Measurements from ENCODE around the gene CACNA2D3. TPM values are rescaled to one million over a fixed set of nuclear protein-coding genes. Genes with fewer than 3 reads are reported as not detected.

CACNA2D3 gene
- total RNA-seq, 1 donor from 2014 or later = 0.29 TPM

DNA sequence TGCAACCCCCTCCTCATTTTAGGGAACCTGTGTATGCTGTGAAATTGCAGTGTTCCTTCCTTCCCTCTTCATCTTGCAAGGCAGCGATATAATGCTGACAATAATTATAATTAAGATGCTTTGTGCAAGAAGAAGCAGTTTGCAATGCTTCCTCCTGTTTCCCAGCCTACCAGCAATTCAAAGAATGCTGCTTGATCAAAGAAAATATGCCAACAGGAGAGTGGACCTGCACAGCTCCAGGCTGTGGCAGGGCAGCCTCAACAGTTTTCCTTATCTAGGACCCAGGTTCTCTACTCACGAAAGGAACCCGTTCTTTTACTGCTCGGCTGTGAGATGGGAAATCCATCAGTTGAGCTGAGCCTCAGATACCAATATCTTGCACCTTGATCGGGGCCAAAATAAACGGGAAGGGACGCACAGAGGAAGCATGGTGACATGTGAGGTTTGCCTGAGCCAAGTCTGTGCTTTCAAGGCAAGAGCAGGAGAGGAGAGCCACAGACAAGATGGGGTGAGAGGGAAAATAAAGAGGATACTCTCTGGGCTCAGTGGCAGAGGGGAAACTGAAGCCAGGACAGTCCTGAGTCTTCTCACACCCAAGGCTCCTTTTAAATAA, 828.1 kb downstream of the CACNA2D3 start:
- TF ChIP-seq, protein P1, sequence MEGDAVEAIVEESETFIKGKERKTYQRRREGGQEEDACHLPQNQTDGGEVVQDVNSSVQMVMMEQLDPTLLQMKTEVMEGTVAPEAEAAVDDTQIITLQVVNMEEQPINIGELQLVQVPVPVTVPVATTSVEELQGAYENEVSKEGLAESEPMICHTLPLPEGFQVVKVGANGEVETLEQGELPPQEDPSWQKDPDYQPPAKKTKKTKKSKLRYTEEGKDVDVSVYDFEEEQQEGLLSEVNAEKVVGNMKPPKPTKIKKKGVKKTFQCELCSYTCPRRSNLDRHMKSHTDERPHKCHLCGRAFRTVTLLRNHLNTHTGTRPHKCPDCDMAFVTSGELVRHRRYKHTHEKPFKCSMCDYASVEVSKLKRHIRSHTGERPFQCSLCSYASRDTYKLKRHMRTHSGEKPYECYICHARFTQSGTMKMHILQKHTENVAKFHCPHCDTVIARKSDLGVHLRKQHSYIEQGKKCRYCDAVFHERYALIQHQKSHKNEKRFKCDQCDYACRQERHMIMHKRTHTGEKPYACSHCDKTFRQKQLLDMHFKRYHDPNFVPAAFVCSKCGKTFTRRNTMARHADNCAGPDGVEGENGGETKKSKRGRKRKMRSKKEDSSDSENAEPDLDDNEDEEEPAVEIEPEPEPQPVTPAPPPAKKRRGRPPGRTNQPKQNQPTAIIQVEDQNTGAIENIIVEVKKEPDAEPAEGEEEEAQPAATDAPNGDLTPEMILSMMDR (IDR thresholded peaks at IDR 0.05; ENCODE audit: unreplicated experiment) = no peak
- Mint-ChIP-seq H3K4me1 (ENCODE audit: low read depth) (no peaks in the 10 kb centered on the region), H3K27me3 (peaks cover 11% of the 10 kb centered on the region), H3K36me3 (ENCODE audit: insufficient read depth) (no peaks in the 10 kb centered on the region), H3K9me3 (ENCODE audit: low read depth) (no peaks in the 10 kb centered on the region), H3K27ac (no peak overlapping the region), H3K4me3 (ENCODE audit: low read depth) (no peak overlapping the region)
- no peak for DNase-seq (ENCODE audit: low spot score, unreplicated experiment)

DNA sequence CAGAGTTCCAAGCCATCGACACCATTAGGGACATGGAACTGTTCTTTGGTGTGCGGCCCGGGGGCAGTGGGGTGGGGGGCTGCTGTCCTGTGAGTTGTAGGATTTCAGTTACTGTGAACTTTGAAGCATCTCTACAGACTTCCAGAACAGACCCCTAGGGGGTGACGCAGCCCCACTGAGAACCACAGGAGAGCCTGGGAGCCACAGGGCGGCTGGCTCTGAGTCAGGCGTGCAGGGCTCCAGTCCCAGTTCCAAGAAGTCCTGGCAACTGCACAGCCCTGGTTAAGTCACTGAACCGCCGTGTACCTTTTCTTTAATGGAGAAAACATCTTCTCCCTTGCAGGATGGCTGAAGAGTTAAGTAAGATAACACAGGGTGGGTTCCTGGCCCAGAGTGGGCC, 829.1 kb downstream of the CACNA2D3 start:
- Mint-ChIP-seq H3K9me3 (ENCODE audit: low read depth) (no peaks in the 10 kb centered on the region), H3K36me3 (ENCODE audit: insufficient read depth) (no peaks in the 10 kb centered on the region), H3K27me3 (peaks cover 13% of the 10 kb centered on the region), H3K4me1 (ENCODE audit: low read depth) (no peaks in the 10 kb centered on the region), H3K27ac (no peak overlapping the region), H3K4me3 (ENCODE audit: low read depth) (no peak overlapping the region)
- TF ChIP-seq, protein P1 (IDR thresholded peaks at IDR 0.05; ENCODE audit: unreplicated experiment) = peak; percentile 74
- DNase-seq (ENCODE audit: low spot score, unreplicated experiment) = peak; percentile 47

DNA sequence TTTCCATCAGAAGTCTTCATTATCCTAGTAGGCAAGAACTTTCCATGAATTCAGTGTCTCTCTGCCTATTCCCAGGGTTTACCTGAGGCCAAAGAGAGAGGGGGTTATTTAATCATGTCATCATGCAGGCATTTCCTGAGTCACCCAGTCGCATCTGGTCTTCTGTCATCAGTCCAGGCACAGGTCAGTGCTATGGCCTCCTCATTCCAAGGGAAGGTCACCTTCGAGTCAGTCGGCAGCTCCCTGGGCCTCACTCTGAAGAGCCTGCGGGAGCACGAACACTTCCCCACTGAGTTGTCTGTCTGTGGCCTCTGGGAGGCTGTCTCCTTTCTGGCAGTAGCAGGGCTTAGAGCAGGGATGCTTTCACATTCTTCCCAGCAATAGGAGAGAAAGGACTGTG, 831.7 kb downstream of the CACNA2D3 start:
- TF ChIP-seq, protein P1 (IDR thresholded peaks at IDR 0.05; ENCODE audit: unreplicated experiment) = no peak
- DNase-seq (ENCODE audit: low spot score, unreplicated experiment) = no peak
- Mint-ChIP-seq H3K27ac (peak overlapping the region; percentile 33), H3K4me1 (ENCODE audit: low read depth) (no peaks in the 10 kb centered on the region), H3K4me3 (ENCODE audit: low read depth) (no peak overlapping the region), H3K36me3 (ENCODE audit: insufficient read depth) (no peaks in the 10 kb centered on the region), H3K27me3 (peaks cover 15% of the 10 kb centered on the region), H3K9me3 (ENCODE audit: low read depth) (no peaks in the 10 kb centered on the region)

DNA sequence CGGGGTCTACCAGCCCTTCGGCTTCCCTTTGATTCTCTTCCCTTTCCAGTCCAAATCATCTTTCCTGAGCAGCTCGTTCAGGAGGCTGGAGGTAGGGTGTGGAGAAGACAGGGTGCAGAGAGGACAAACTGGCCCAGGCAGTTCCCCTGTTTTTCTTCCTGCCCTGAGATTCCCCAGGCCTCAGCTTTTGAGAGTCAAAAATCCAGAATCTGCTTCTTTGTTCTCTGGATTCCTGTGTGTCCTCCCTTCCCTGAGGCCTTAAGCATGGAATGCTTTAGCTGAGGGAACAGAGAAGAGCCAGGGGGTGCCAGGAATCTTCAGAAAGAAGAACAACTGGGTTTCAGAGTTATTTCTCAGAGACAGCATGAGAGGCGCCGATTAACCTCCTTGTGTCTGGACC, 832.2 kb downstream of the CACNA2D3 start:
- H3K27me3 Mint-ChIP-seq = peaks cover 15% of the 10 kb centered on the region
- DNase-seq (ENCODE audit: low spot score, unreplicated experiment) = no peak
- H3K27ac Mint-ChIP-seq = no peak overlapping the region
- TF ChIP-seq, protein P1 (IDR thresholded peaks at IDR 0.05; ENCODE audit: unreplicated experiment) = no peak
- H3K36me3 Mint-ChIP-seq (ENCODE audit: insufficient read depth) = no peaks in the 10 kb centered on the region
- H3K4me1 Mint-ChIP-seq (ENCODE audit: low read depth) = no peaks in the 10 kb centered on the region
- no peak overlapping the region for H3K4me3 Mint-ChIP-seq (ENCODE audit: low read depth)
- H3K9me3 Mint-ChIP-seq (ENCODE audit: low read depth) = no peaks in the 10 kb centered on the region

DNA sequence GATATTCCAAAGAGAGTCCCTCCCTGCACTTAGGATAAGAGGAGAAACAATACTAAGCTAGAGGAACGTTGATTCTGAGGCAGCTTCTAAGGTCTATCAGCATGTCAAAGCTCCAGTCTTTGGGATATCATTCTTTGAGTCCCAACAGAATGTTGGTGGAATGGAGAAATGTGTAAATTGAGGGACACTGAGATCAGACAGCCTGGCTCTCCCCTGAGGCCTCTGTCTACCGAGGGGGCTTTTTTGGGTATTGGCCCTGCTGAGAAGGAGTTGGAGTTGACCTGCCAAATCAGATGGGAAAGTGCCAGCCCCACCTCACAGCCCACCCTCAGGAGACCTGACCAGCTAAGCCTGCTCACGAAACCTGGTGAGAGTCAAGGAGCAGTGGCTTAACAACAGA, 833.1 kb downstream of the CACNA2D3 start:
- no peaks in the 10 kb centered on the region for H3K4me1 Mint-ChIP-seq (ENCODE audit: low read depth)
- peaks cover 12% of the 10 kb centered on the region for H3K27me3 Mint-ChIP-seq
- H3K27ac Mint-ChIP-seq = no peak overlapping the region
- no peak for DNase-seq (ENCODE audit: low spot score, unreplicated experiment)
- no peak overlapping the region for H3K4me3 Mint-ChIP-seq (ENCODE audit: low read depth)
- H3K9me3 Mint-ChIP-seq (ENCODE audit: low read depth) = no peaks in the 10 kb centered on the region
- TF ChIP-seq, protein P1 (IDR thresholded peaks at IDR 0.05; ENCODE audit: unreplicated experiment) = no peak
- no peaks in the 10 kb centered on the region for H3K36me3 Mint-ChIP-seq (ENCODE audit: insufficient read depth)
